NCI-H1092 treated with DMSO at 0.1 percent for 48 hours (cell line): Measurements from ENCODE around the gene MAP7D1.

Source experiments
- DNase-seq: peaks from one replicate; lab custom pipeline; 2025; lab: John Stamatoyannopoulos, UW

MAP7D1 gene

GRCh38 chr1:36155408-36156328 is at the start of gene MAP7D1:
Gene MAP7D1, plus strand, starts transcription at chr1:36156160. Its CDS starts 258 bp downstream, at chr1:36156418.
- DNase-seq, result peak; percentile 78

- DNase-seq, result no peak
These were observed 49.7 kb upstream of the MAP7D1 start for GRCh38 chr1:36106269-36106668.

GRCh38 chr1:36107394-36107793 is 48.6 kb upstream of the MAP7D1 start:
- peak; percentile 17 for DNase-seq

GRCh38 chr1:36108314-36108713 is 47.6 kb upstream of the MAP7D1 start:
- DNase-seq, result no peak

GRCh38 chr1:36109041-36109679 is 46.8 kb upstream of the MAP7D1 start:
- no peak for DNase-seq

GRCh38 chr1:36111151-36111550 is 44.8 kb upstream of the MAP7D1 start:
- no peak for DNase-seq

GRCh38 chr1:36112823-36113222 is 43.1 kb upstream of the MAP7D1 start:
- no peak for DNase-seq

- no peak for DNase-seq
These were observed 41.6 kb upstream of the MAP7D1 start for GRCh38 chr1:36114371-36114770.

GRCh38 chr1:36115200-36115669 is 40.7 kb upstream of the MAP7D1 start:
- peak; percentile 26 for DNase-seq

- no peak for DNase-seq
These were observed 40.0 kb upstream of the MAP7D1 start for GRCh38 chr1:36115931-36116330.

- no peak for DNase-seq
These were observed 39.1 kb upstream of the MAP7D1 start for GRCh38 chr1:36116901-36117300.

- DNase-seq, result no peak
These were observed 37.3 kb upstream of the MAP7D1 start for GRCh38 chr1:36118447-36119204.

- no peak for DNase-seq
These were observed 36.5 kb upstream of the MAP7D1 start for GRCh38 chr1:36119456-36119855.

- no peak for DNase-seq
These were observed 33.6 kb upstream of the MAP7D1 start for GRCh38 chr1:36122062-36123030.

GRCh38 chr1:36123356-36123755 is 32.6 kb upstream of the MAP7D1 start:
- no peak for DNase-seq

GRCh38 chr1:36124404-36125128 is 31.4 kb upstream of the MAP7D1 start:
- no peak for DNase-seq

- no peak for DNase-seq
These were observed 30.6 kb upstream of the MAP7D1 start, which contains the start of gene COL8A2 for GRCh38 chr1:36125129-36125991. Gene COL8A2, minus strand, starts transcription at chr1:36125222. Its CDS starts 24,980 bp downstream, at chr1:36100242.

- DNase-seq, result no peak
These were observed 29.8 kb upstream of the MAP7D1 start for GRCh38 chr1:36126005-36126716.
